Pancreas (tissue), 10 donors: ENCODE measurements around the gene TMIGD3. TPM values are rescaled to one million over a fixed set of nuclear protein-coding genes. Genes with fewer than 3 reads are reported as not detected.

Source experiments
- ATAC-seq, 4 donors: fragments of 200-7000 bp; cut with Tn5 transposase; one replicate each; pipeline versions ENCODE4 v1.8.0 to v1.9.1; 2020; ENCODE audit warnings: mild to moderate bottlenecking in 4 of 4, moderate library complexity in 4 of 4
- DNase-seq, 6 donors: peaks; one replicate each; pipeline ENCODE4 v3.0.0-alpha.2; 2020
- FAIRE-seq: peaks from 2 replicates; lab custom pipeline; 2012; peaks lifted over from hg19 to GRCh38; lab: Jason Lieb, UNC
- H3K27ac ChIP-seq, 4 donors: fragments of 200-600 bp; sonication (generic); 1 replicate in 3 of 4; 2 replicates in 1 of 4; pipeline versions ENCODE4 v1.5.0 to v1.8.0; 2020
- H3K27me3 ChIP-seq, 4 donors: fragments of 200-600 bp; one replicate each; pipeline ENCODE4 v1.8.0; 2021
- H3K36me3 ChIP-seq, 3 donors: fragments of 200-600 bp; sonication (generic) in 1 of 3; one replicate each; pipeline versions ENCODE4 v1.5.0 to v1.8.0; 2020 to 2021
- H3K4me1 ChIP-seq, 3 donors: fragments of 200-600 bp; one replicate each; pipeline ENCODE4 v1.8.0; 2021
- H3K4me3 ChIP-seq, 4 donors: fragments of 200-600 bp; sonication (generic) in 2 of 4; one replicate each; pipeline versions ENCODE4 v1.5.0 to v1.8.0; 2020 to 2021
- H3K9me3 ChIP-seq, 4 donors: fragments of 200-600 bp; one replicate each; pipeline ENCODE4 v1.8.0; 2021
- CTCF ChIP-seq, 4 donors: fragments of 200-600 bp; sonication (generic) in 3 of 4; IDR thresholded peaks; one replicate each; pipeline versions ENCODE4 v1.5.0 to v1.8.0; 2021; ENCODE audit warnings: antibody characterized with exemption in 4 of 4
- WGBS, 2 donors: extraction: QIAGEN DNeasy Blood & Tissue Kit; methylation state at CpG; one replicate each; pipeline ENCODE4 v1.1.7; 2013; 5-methylcytosine and 5-hydroxymethylcytosine counted together
- intact Hi-C, 3 donors: fragments of 100-400 bp; cut with DNase I; formaldehyde crosslinking; loops; one replicate each; pipeline versions ENCODE4 v1.11.1 to v1.14.2; 2022
- polyA plus RNA-seq, 2 donors: library from polyadenylated mRNA; stranded (reverse); fragments of 200-250 nt; gene quantifications; one replicate each; pipeline ENCODE4 v1.2.3, GENCODE V29; 2013
- total RNA-seq, 6 donors: library from RNA; stranded (reverse); fragmentation: NEBNext Ultra II Directional in 4 of 6; extraction: Animal tissue kit (Norgen Biotek cat#: 25700) in 4 of 6; gene quantifications; one replicate each; pipeline versions ENCODE4 v1.2.1 to v1.2.4, GENCODE V29; 2021 to 2023
- donor health status: healthy with polysubstance abuse.
- donor health status: DM: no; HTN: no; CAD: no; lungs with moderate emphysema.
- donor health status: DM: no; HTN: no; CAD: no.
- donor health status: control.
- donor health status: control.
- donor health status: Bipolar disorder and iron deficiency.
- donor health status: DM: yes; HTN: yes; CAD: no.
- donor health status: DM: no; HTN: no; CAD: no.
- donor health status: DM: no; HTN: no; CAD: no.
- donor health status: DM: yes; HTN: yes; CAD: no.

TMIGD3 gene
- total and polyA plus RNA-seq, 8 donors, result 0.25 to 3.7 (median 1.1) TPM; not detected in 2

DNA sequence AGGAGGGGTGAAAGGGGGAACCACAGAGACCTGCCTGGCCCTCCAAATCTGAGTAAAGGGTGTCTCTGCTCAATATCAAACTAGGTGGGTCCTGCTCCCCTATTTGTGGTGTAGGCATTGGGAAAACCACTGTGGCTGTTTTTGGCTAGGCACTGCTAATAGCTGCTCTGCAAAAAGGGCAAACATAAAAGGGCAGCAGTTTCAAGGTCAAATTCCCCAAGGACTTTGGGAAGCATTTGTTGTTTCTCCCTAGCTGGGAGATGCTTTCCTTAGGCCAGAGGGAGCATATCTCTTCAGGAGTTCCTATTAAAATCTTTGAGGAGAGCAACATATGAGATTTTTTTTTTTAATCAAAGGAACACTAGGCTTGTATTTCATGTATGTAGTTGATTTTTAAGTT is 27.2 kb downstream of the TMIGD3 start:
- TF ChIP-seq CTCF (IDR thresholded peaks at IDR 0.05), result no peak
- no peaks in the 10 kb centered on the region for H3K4me1 ChIP-seq
- intact Hi-C loops, result no loop called here
- H3K27ac ChIP-seq, result no peak overlapping the region
- H3K36me3 ChIP-seq, result no peaks in the 10 kb centered on the region
- no peaks in the 10 kb centered on the region for H3K27me3 ChIP-seq
- DNase-seq (no peak), ATAC-seq (no peak), FAIRE-seq (no peak)
- H3K4me3 ChIP-seq, result no peak overlapping the region
- no peaks in the 10 kb centered on the region for H3K9me3 ChIP-seq

DNA sequence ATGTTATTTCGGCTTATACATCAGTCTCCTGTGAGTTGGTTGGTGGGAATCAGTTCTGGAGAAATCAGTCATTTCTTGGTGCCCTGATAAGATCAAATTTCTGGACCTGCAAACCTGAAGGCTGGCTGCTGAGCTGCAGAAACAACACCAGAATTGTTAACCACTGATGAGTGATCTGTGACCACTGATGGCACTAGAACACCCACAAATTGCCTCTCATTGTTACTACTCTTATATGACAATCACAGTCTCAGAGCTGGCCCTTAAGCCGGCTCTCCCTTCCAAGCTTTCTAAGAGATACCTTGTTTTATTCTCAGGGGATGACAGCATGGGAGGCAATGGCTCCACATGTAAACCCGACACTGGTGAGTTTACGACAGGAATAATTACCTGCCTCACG is 27.7 kb downstream of the TMIGD3 start:
- H3K4me3 ChIP-seq, result no peak overlapping the region
- intact Hi-C loops, result no loop called here
- no peak for DNase-seq
- no peaks in the 10 kb centered on the region for H3K9me3 ChIP-seq
- ATAC-seq, result no peak
- H3K27ac ChIP-seq, result no peak overlapping the region
- no peak for TF ChIP-seq CTCF (IDR thresholded peaks at IDR 0.05)
- no peaks in the 10 kb centered on the region for H3K27me3 ChIP-seq
- no peaks in the 10 kb centered on the region for H3K4me1 ChIP-seq
- no peak for FAIRE-seq
- WGBS, 2 donors, result 91 to 94% methylated on average over 5 of the region's 5 CpGs
- no peaks in the 10 kb centered on the region for H3K36me3 ChIP-seq

GRCh38 chr1:111474521-111474920 is 28.9 kb downstream of the TMIGD3 start:
- Histone ChIP-seq H3K9me3 (no peaks in the 10 kb centered on the region), H3K4me3 (peak overlapping the region in 1 of 4 donors; percentile 1), H3K36me3 (no peaks in the 10 kb centered on the region), H3K27me3 (no peaks in the 10 kb centered on the region), H3K27ac (peak overlapping the region in 1 of 4 donors; percentile 8), H3K4me1 (no peaks in the 10 kb centered on the region)
- DNase-seq, result no peak
- ATAC-seq, result no peak
- 78% methylated on average over 4 of the region's 4 CpGs for WGBS, 2 donors
- FAIRE-seq, result no peak
- no peak for TF ChIP-seq CTCF (IDR thresholded peaks at IDR 0.05)
- intact Hi-C loops, result no loop called here

GRCh38 chr1:111474106-111474505 is 29.3 kb downstream of the TMIGD3 start:
- WGBS, 2 donors, result 84% methylated on average over 5 of the region's 5 CpGs
- ATAC-seq (no peak), DNase-seq (no peak), FAIRE-seq (no peak)
- intact Hi-C loops, result no loop called here
- Histone ChIP-seq H3K27me3 (no peaks in the 10 kb centered on the region), H3K36me3 (no peaks in the 10 kb centered on the region), H3K9me3 (no peaks in the 10 kb centered on the region), H3K4me3 (peak overlapping the region in 1 of 4 donors; percentile 1), H3K4me1 (no peaks in the 10 kb centered on the region), H3K27ac (peak overlapping the region in 1 of 4 donors; percentile 8)
- no peak for TF ChIP-seq CTCF (IDR thresholded peaks at IDR 0.05)

DNA sequence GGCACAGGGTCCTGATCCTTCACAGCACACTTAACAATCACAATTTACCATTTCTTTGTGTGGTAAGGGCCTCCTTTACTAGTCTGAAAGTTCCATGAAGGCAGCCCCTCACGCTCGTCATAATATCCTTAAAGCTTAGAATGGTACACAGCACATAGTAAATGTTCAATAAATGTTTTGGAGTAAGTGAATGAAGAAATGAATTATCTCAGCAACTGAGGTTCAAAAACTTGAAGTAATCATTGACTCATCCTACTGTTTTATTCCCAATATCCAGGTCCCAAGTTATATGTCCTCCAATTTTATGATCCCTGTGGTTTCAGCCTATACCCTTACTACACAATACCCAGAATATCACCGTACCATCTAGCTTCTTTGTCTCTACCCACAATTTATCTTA is 31.9 kb downstream of the TMIGD3 start:
- no peaks in the 10 kb centered on the region for H3K36me3 ChIP-seq
- no peaks in the 10 kb centered on the region for H3K27me3 ChIP-seq
- DNase-seq (no peak), FAIRE-seq (no peak), ATAC-seq (no peak)
- TF ChIP-seq CTCF (IDR thresholded peaks at IDR 0.05), result no peak
- H3K4me3 ChIP-seq, result no peak overlapping the region
- intact Hi-C loops, result no loop called here
- WGBS, 2 donors, result 95 to 98% methylated on average over 3 of the region's 3 CpGs
- H3K9me3 ChIP-seq, result no peaks in the 10 kb centered on the region
- H3K4me1 ChIP-seq, result peaks cover 0 to 7% (median 0%) of the 10 kb centered on the region in 3 donors
- no peak overlapping the region for H3K27ac ChIP-seq
